Panc1 (cell line): ENCODE measurements around the gene SLC9A9.

Experiments used
- POLR2AphosphoS5 ChIP-seq: IDR thresholded peaks from 2 replicates; pipeline ENCODE4 v1.6.1; 2012; ENCODE audit warnings: mild to moderate bottlenecking, low read depth, low read length, moderate library complexity
- TCF7L2 ChIP-seq: IDR thresholded peaks from 2 replicates; pipeline ENCODE4 v1.6.1; 2011; ENCODE audit warnings: mild to moderate bottlenecking, low read depth, low read length, inconsistent platforms
- TF ChIP-seq, protein P1 (sequence below): fragments of 450-650 bp; IDR thresholded peaks from 2 replicates; pipeline ENCODE4 v1.5.1; 2017; ENCODE audit warnings: mild to moderate bottlenecking
- TF ChIP-seq, protein P2 (sequence below), 2 experiments: IDR thresholded peaks; 2 replicates each; pipeline ENCODE4 v1.6.1; 2011 to 2012; ENCODE audit warnings: low read depth in 2 of 2, control low read depth in 1 of 2, low read length in 1 of 2, mild to moderate bottlenecking in 1 of 2, moderate library complexity in 1 of 2; ENCODE audit not compliant: insufficient read depth in 1 of 2

DNA sequence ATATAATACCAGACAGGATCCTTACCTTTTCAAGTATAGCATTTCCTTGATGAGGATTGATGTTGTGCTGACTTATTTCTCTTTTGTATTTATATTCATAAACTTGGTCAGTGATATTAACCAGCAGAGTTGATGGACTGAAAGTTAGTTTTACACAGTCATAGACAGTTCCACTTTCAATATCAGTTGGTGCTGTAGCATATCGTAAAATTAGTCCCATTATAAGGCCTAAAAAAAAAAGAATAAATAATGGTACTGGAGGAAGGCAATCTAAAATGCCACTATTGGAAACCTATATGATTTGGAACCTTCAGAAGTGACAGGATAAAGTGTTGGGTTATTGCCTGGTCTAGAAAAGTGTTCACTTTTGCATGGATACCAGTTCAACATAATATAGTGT is 16.3 kb downstream of the SLC9A9 start:
- TF ChIP-seq, protein P1, sequence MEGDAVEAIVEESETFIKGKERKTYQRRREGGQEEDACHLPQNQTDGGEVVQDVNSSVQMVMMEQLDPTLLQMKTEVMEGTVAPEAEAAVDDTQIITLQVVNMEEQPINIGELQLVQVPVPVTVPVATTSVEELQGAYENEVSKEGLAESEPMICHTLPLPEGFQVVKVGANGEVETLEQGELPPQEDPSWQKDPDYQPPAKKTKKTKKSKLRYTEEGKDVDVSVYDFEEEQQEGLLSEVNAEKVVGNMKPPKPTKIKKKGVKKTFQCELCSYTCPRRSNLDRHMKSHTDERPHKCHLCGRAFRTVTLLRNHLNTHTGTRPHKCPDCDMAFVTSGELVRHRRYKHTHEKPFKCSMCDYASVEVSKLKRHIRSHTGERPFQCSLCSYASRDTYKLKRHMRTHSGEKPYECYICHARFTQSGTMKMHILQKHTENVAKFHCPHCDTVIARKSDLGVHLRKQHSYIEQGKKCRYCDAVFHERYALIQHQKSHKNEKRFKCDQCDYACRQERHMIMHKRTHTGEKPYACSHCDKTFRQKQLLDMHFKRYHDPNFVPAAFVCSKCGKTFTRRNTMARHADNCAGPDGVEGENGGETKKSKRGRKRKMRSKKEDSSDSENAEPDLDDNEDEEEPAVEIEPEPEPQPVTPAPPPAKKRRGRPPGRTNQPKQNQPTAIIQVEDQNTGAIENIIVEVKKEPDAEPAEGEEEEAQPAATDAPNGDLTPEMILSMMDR = no peak
- TF ChIP-seq TCF7L2 (no peak), POLR2AphosphoS5 (no peak)
- TF ChIP-seq, protein P2, sequence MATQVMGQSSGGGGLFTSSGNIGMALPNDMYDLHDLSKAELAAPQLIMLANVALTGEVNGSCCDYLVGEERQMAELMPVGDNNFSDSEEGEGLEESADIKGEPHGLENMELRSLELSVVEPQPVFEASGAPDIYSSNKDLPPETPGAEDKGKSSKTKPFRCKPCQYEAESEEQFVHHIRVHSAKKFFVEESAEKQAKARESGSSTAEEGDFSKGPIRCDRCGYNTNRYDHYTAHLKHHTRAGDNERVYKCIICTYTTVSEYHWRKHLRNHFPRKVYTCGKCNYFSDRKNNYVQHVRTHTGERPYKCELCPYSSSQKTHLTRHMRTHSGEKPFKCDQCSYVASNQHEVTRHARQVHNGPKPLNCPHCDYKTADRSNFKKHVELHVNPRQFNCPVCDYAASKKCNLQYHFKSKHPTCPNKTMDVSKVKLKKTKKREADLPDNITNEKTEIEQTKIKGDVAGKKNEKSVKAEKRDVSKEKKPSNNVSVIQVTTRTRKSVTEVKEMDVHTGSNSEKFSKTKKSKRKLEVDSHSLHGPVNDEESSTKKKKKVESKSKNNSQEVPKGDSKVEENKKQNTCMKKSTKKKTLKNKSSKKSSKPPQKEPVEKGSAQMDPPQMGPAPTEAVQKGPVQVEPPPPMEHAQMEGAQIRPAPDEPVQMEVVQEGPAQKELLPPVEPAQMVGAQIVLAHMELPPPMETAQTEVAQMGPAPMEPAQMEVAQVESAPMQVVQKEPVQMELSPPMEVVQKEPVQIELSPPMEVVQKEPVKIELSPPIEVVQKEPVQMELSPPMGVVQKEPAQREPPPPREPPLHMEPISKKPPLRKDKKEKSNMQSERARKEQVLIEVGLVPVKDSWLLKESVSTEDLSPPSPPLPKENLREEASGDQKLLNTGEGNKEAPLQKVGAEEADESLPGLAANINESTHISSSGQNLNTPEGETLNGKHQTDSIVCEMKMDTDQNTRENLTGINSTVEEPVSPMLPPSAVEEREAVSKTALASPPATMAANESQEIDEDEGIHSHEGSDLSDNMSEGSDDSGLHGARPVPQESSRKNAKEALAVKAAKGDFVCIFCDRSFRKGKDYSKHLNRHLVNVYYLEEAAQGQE (IDR thresholded peaks at IDR 0.05; ENCODE audit: insufficient read depth in 1 of 2, low read depth in 2 of 2, low read length in 1 of 2) = no peak
